Measurements from ENCODE around the gene SLC44A4.

The SLC44A4 gene

GRCh38 chr6:31815025-31815838, 63.6 kb downstream of the SLC44A4 start, which contains the start of the genes HSPA1A and HSPA1L:
HSPA1A (plus strand) TSS chr6:31815543; CDS start chr6:31815757, 214 bp downstream.
HSPA1L (minus strand) TSS chr6:31815283; CDS start chr6:31811972, 3,311 bp downstream.
- peak; percentile 74 for DNase-seq (ENCODE audit: low read depth, low spot score)
- peak within 1 kb of the TSS; percentile 82 for H3K4me3 ChIP-seq
- TF ChIP-seq POLR2AphosphoS5 (IDR thresholded peaks at IDR 0.05; ENCODE audit: borderline replicate concordance, low read depth, low read length) (peak; percentile 96), FOXP2 (optimal IDR thresholded peaks at IDR 0.05; ENCODE audit: control extremely low read depth, extremely low read length, insufficient read depth) (no peak)
- H3K27ac ChIP-seq = peak within 1 kb of the TSS; percentile 98
- peak within 1 kb of the TSS; percentile 66 for H3K9ac ChIP-seq (ENCODE audit: insufficient read length)
- H3K36me3 ChIP-seq (ENCODE audit: insufficient read depth, low read length) = no peaks in the 10 kb centered on the region
- no peaks in the 10 kb centered on the region for H3K9me3 ChIP-seq (ENCODE audit: low read depth, low read length)

GRCh38 chr6:31814677-31815024, 64.1 kb downstream of the SLC44A4 start:
- TF ChIP-seq EZH2 (IDR thresholded peaks at IDR 0.05) = no peak
- TF ChIP-seq POLR2AphosphoS5 (IDR thresholded peaks at IDR 0.05; ENCODE audit: borderline replicate concordance, low read depth, low read length) = peak; percentile 43; the same call in 1 of the 2 replicates
- no peaks in the 10 kb centered on the region for H3K36me3 ChIP-seq (ENCODE audit: insufficient read depth, low read length)
- peak overlapping the region; percentile 66 for H3K9ac ChIP-seq (ENCODE audit: insufficient read length)
- H3K27ac ChIP-seq = peak overlapping the region; percentile 98
- H3K4me3 ChIP-seq = peak overlapping the region; percentile 82
- peak; percentile 95 for DNase-seq (ENCODE audit: low read depth, low spot score)
- H3K9me3 ChIP-seq (ENCODE audit: low read depth, low read length) = no peaks in the 10 kb centered on the region

GRCh38 chr6:31813465-31813849, 65.3 kb downstream of the SLC44A4 start:
- Histone ChIP-seq H3K9me3 (ENCODE audit: low read depth, low read length) (no peaks in the 10 kb centered on the region), H3K36me3 (ENCODE audit: insufficient read depth, low read length) (no peaks in the 10 kb centered on the region), H3K27ac (peak overlapping the region; percentile 88), H3K9ac (ENCODE audit: insufficient read length) (peak overlapping the region; percentile 46), H3K4me3 (peak overlapping the region; percentile 48; the same call in 1 of the 2 replicates)
- no peak for DNase-seq (ENCODE audit: low read depth, low spot score)
- TF ChIP-seq EZH2 (IDR thresholded peaks at IDR 0.05) = no peak
- TF ChIP-seq POLR2AphosphoS5 (IDR thresholded peaks at IDR 0.05; ENCODE audit: borderline replicate concordance, low read depth, low read length) = no peak
- no peak for TF ChIP-seq FOXP2 (optimal IDR thresholded peaks at IDR 0.05; ENCODE audit: control extremely low read depth, extremely low read length, insufficient read depth)
